ENCODE results near the gene UBE2G2.

Gene UBE2G2

DNA sequence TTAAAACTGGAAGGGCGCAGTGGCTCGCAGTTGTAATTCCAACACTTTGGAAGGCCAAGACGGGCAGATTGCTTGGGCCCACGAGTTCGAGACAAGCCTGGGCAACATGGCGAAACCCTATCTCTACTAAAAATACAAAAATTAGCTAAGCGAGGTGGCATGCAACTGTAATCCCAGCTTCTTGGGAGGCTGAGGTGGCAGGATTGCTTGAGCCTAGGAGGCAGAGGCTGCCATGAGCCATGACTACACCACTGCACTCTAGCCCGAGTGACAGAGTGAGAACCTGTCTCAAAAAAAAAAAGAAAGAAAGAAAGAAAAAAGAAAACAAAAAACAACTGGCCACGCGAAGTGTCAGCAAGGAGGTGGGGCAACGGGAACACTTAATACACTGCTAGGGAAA lies 6.3 kb downstream of the UBE2G2 start:
- in situ Hi-C loops (cut with MboI; ENCODE audit: low pct_unique_long_range_greater_than_20kb, low sequenced_read_pairs): no loop called here
- DNase-seq: no peak

DNA sequence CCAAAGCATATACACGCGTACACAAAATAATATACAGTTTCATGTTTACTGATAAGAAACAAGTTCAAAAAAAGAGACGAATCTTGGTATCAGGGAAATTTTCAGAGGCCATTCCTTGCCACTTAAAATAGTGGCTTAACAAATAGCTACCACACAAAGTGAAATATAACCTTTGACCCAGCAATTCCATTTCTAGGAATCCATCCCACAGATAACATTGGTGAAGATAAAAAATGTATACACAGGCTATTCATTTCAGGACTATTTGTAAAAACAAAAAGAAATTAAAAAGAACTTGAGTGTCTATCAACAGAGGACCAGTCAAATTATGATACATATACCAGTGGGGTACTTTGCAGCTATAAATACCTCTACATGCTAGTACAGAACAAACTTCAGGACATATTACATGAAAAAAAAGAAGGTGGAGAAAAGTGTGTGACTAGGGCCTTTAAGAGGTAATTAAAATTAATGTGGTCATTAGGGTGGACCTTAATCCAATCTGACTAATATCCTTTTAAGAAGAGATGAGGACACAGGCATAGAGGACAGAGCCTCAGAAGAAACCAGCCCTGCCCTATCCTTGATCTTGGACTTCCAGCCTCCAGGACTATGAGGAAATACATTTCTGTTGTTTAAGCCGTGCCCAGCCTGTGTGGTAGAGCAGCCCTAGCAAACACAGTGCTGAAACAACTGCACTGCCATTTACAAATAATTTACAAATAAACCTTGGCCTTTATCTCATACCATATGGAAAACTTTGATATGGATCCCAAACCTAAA lies 7.8 kb downstream of the UBE2G2 start:
- in situ Hi-C loops (cut with MboI; ENCODE audit: low pct_unique_long_range_greater_than_20kb, low sequenced_read_pairs): no loop called here
- no peak for DNase-seq

DNA sequence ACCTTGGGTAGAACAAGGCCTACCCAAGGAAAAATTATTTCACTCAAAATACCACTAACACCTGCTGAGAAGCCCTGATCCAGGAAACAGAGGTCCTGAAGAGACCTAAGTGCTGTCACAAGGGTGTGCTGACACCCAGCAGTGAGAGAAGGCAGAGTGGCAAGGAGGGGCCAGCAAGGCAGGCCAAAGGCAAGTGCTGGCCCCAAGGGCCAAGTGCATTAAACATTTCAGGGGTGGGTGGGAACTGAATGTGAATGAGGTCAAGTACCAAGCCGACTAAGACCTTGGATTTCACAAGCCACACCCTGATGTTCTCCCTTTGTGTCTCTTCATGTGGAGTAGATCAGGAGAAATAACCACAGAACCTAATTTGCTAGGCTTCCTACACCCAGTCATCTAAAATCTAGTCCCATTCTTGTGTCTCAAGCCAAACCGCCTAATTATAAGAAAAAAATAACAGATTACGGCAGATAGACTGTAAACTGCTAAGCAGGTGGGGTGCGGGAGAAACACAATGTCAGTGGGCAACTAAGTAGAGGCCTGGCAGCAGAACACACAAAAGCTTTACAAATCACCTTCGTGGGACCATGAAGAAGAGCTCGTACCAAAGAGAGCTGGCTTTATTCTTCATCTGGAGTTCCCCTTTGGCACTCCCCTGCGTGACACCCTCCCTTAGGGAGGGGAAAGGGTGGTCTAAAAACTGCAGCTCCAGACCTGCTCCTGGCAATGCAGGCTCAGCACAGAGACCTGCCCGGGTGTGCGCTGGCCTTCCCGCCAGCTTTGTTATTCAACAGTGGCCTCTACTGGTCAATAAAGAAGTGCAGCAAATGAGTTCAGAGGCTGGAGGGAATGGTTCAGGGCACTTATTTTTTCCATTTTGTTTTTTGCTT lies 8.7 kb downstream of the UBE2G2 start:
- in situ Hi-C loops (cut with MboI; ENCODE audit: low pct_unique_long_range_greater_than_20kb, low sequenced_read_pairs): no loop called here
- DNase-seq: peak; percentile 77

DNA sequence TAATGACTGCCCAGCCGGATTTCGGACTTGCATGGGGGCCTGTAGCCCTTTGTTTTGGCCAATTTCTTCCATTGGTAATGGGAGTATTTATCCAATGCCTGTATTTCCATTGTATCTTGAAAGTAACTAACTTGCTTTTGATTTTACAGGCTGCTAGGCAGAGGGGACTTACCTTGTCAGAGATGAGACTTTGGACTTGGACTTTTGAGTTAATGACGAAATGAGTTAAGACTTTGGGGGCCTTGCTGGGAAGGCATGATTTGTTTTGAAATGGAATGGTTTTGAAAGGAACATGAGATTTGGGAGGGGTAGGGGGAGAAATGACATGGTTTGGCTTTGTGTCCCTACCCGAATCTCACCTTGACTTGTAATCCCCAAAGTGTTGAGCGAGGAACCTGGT lies 9.6 kb downstream of the UBE2G2 start:
- DNase-seq: no peak
- in situ Hi-C loops (cut with MboI; ENCODE audit: low pct_unique_long_range_greater_than_20kb, low sequenced_read_pairs): no loop called here

DNA sequence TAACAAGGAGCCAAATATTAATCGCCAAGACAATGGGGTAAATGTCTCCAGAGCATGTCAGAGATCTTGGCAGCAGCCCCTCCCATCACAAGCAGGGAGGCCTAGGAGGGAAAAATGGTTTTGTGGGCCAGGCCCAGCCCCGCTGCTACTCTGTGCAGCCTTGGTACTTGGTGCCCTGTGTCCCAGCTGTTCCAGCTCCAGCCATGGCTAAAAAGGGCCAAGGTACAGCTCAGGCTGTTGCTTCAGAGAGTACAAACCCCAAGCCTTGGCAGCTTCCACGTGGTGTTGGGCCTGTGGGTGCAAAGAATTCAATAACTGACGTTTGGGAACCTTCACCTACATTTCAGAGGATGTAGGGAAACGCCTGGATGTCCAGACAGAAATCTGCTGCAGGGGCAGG lies 10.4 kb downstream of the UBE2G2 start:
- in situ Hi-C loops (cut with MboI; ENCODE audit: low pct_unique_long_range_greater_than_20kb, low sequenced_read_pairs): no loop called here
- no peak for DNase-seq

DNA sequence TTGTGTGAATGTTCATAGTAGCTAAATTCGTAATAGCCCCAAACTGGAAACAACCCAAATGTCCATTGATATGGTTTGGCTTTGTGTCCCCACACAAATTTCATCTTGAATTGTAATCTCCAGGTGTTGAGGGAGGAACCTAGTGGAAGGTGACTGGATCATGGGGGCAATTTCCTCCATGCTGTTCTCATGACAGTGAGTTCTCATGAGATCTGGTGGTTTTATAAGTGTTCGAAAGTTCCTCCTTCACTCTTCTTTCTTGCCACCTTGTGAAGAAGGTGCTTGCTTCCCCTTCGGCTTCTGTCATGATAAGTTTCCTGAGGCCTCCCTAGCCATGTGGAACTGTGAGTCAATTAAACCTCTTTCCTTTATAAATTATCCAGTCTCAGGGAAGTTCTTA lies 11.3 kb downstream of the UBE2G2 start:
- no peak for DNase-seq
- in situ Hi-C loops (cut with MboI; ENCODE audit: low pct_unique_long_range_greater_than_20kb, low sequenced_read_pairs): no loop called here

DNA sequence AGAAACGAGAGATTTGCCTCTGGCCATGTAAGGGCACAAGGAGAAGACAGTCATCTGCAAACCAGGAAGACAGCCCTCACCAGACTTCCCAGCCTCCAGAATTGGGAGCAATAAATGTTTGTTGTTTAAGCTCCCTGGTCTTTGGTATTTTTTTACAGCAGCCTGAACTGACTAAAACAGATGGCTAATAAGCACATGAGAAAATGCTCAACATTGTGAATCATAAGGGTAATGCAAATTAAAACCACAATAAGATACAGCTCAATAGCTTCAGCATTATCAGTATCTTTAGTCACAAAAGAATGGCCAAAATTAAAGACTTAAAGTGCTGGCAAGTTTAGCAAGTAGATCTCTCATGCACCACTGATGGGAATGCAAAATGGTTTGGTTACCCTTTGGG lies 11.7 kb downstream of the UBE2G2 start:
- DNase-seq: no peak
- in situ Hi-C loops (cut with MboI; ENCODE audit: low pct_unique_long_range_greater_than_20kb, low sequenced_read_pairs): no loop called here

DNA sequence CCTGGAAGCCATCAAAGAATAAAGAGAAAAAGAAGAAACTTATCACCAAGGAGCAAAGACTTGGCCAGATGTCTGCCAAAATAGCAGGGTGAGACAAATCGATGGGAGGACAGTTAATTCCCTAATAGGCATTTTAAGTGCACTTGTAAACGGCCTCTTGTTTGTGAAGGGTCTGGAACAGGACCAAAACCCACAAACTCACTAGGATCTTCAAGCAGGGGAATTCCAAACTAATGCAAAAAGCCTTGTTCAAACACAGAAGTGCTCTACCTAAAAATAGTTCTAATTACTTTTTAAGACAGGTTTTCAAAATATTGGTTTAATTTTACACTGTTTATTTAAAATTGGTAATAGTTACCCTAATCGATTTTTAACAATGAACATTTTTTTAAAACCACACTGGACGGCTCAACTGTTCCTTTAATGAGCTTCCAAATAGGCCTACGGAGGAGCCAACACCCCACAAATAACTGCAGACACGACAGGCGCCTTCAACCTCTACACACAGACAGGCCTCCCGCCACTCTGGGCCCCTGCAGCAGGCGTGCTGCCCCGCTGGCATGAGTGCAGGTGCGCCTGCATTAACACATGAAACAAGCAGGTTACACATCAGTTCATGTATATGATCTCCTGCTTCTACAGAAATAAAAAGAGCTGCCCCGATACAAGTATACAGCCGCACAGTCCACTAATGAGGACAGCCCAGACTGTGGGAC lies 15.8 kb downstream of the UBE2G2 start:
- in situ Hi-C loops (cut with MboI; ENCODE audit: low pct_unique_long_range_greater_than_20kb, low sequenced_read_pairs): no loop called here
- DNase-seq: no peak

DNA sequence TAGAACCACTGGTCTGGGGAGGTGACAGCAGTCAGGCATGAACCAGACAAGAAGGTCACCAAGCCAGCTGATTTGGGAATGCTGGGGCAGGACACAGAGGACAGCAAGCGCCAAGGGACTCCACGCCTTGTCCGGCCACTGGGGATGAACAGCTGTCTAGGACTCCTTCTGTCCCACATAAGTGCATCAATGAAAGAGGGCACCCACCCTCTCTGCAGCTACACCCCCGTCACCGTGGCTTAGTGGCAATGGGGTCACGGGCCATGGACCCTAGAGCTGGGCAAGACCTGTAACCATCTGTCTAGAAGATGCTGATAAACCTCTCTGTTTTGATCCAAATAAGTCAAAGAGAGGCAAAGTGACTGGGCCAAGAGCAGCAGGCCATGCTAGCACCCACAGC lies 16.8 kb downstream of the UBE2G2 start:
- in situ Hi-C loops (cut with MboI; ENCODE audit: low pct_unique_long_range_greater_than_20kb, low sequenced_read_pairs): no loop called here
- no peak for DNase-seq

DNA sequence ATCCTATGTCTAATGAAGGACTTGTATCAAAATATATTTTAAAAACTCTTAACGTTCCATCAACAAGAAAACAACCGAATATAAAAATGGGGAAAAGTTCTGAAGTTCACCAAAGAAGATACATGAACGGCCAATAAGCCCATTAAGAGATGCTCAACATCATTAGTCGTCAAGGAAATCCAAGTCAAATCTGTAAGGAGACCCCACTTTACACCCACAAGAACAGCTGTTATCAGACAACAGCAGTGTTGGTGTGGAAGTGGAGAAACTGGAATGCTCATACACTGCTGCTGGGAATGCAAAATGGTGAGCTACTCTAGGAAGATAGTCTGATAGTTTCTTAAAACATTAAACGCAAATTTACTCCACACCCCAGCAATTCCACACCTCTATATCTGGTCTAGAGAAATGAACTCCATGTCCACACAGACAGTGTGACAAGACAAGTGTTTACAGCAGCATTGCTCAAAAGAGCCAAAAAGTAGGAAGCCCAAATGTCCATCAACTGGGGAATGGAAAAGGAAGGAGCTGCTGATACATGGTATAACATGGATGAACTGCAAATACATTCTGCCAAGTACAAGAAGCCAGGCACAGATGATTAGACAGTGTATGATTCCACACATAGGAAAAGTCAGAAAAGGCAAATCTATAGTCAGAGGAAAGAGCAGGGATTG lies 18.5 kb downstream of the UBE2G2 start:
- in situ Hi-C loops (cut with MboI; ENCODE audit: low pct_unique_long_range_greater_than_20kb, low sequenced_read_pairs): no loop called here
- DNase-seq: no peak

DNA sequence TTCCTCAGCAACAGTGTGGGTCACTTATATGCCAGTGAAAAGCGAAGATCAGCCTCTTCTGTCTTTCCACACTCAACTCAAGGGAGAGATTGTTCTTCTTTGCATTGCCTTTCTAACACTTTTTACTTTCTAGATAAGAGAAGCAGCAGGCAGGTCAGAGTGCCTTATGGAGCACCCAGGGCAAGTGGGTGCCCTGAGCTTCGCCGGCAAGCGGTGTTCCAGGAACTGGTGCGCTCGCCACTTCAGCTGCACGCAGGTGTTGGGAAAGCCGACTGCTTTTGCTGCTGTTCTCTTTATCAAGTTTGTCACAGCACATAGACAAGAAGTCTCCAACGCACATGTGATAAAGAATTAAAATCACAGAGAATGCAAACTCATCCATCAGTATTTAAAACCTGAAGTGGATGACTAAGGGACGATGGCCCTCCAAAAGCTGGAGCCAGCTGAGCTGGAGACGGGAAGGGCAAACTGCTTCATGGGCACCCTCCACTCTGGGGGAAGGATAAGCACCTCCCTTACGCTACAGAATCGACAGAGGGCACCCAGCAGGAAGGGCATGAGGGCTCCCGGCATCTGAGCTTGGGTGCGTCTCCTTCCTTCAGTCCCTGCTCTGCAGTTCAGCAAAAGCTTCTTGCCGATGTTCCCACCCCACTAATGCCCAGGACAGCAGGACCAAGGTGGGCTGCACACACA lies 20.7 kb downstream of the UBE2G2 start:
- in situ Hi-C loops (cut with MboI; ENCODE audit: low pct_unique_long_range_greater_than_20kb, low sequenced_read_pairs): no loop called here
- no peak for DNase-seq

DNA sequence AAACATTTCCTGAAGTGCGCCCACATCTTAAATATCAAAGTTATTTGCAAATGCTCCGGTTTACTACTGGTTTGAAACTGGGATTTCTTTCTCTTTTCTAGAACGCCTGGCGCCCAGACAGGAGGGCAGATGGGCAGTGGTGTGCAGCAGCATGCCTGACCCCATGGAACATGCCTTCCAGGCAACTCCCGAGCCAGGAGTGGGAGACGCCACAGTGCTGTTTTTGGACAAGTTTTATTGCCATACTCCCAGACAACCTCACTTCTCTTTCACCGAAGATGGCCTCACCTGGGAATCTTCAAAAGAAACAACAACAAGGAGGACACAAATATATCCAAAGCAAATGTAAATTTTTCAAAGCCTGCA lies 21.5 kb downstream of the UBE2G2 start:
- in situ Hi-C loops (cut with MboI; ENCODE audit: low pct_unique_long_range_greater_than_20kb, low sequenced_read_pairs): no loop called here

DNA sequence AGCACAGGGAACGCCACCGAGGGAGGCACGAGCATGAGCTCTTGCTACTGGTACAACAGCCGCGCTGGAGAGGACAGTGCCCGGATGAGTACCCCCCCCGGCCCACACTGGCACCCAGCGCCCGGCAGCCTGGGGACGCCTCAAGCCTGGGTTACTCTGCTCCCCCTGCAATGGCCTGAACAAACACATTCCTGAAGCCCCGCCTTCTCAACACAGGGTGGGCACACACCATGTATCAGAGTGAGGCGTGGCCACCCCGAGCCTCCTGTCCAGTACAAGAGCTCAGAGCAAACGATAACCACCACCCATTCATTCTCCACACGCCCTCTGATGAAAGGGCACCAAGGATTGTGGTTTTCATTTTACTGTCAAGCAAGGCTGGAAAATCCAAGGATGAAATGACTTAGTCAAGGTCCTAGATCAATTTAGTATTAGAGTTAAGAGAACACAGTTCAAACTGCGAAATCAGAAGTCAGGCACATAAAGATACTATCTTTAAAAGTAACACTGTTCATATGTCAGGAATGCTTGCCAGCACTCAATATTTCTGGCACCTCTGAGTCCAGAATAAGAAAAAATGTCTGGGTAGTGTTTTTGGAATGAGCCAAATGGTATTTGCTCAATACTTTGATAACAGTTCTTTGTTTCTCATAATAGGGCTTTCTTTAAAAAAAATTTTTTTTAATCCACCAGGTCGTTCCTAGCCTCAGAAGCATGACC lies 22.0 kb downstream of the UBE2G2 start:
- in situ Hi-C loops (cut with MboI; ENCODE audit: low pct_unique_long_range_greater_than_20kb, low sequenced_read_pairs): loop anchor here (10.0 kb wide), 1 partner anchor 355 kb away; no protein-coding TSS in a partner anchor
- no peak for DNase-seq

More for the DNA sequence above, 21.5 kb downstream of the UBE2G2 start:
- DNase-seq: no peak

DNA sequence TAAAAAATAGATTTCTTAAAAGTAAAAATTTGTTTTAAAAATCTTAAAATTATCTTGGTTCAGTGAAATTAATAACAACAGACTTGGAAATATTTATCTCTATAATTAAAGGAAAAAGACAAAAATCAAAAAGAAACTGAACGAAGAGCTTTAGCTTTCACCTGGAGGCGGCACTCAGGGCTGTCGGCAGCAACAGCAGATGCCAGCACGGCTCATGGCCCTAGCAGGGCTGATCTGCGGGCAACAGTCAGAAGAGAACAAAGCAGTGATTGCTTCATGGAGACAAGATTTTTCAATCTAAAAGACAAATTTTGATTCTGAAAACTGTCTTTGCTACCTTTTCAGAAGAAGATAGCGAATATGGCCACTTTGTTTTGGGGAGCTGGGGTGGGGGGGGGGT lies 22.6 kb downstream of the UBE2G2 start:
- in situ Hi-C loops (cut with MboI; ENCODE audit: low pct_unique_long_range_greater_than_20kb, low sequenced_read_pairs): loop anchor here (10.0 kb wide), 1 partner anchor 356 kb away; no protein-coding TSS in a partner anchor
- DNase-seq: no peak

DNA sequence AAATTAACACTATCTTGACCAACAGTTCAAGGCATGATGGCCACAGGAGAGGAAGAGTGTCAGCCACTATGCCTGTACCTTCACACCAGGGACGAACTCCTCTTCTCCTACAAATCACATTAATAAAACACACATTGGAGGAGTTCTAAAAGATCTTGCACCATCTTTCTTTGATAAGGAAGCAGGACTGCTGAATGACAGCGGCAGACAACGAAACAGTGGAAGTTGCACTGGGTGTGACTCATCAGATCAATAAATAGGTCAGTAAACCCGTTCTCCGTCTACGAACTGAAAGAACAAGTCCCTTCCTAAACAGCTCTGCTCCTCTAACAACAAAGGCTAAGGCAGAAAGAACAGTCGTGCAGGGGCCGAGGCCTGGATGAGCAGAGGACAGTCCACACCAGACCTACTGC lies 23.1 kb downstream of the UBE2G2 start:
- DNase-seq: no peak
- in situ Hi-C loops (cut with MboI; ENCODE audit: low pct_unique_long_range_greater_than_20kb, low sequenced_read_pairs): loop anchor here (10.0 kb wide), 1 partner anchor 356 kb away; no protein-coding TSS in a partner anchor

DNA sequence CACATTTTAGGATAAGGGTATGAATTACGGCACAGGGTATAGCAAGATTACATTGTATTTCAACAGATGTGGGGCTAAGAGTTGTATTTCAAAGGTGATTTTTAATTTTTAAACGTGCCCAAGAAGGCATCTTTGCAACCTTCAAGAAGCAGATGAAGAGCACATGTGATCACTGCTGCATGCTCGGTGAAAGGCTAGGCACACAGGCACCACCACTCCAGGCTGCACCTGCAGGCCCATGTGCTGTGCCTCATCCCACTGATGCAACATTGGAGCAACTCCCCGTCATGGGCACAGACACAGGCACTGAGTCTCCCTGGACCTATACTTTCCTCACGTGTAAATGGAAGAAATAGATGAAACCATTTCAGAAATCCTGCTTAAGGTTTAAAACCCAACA lies 23.5 kb downstream of the UBE2G2 start:
- DNase-seq: no peak
- in situ Hi-C loops (cut with MboI; ENCODE audit: low pct_unique_long_range_greater_than_20kb, low sequenced_read_pairs): loop anchor here (10.0 kb wide), 1 partner anchor 357 kb away; no protein-coding TSS in a partner anchor

DNA sequence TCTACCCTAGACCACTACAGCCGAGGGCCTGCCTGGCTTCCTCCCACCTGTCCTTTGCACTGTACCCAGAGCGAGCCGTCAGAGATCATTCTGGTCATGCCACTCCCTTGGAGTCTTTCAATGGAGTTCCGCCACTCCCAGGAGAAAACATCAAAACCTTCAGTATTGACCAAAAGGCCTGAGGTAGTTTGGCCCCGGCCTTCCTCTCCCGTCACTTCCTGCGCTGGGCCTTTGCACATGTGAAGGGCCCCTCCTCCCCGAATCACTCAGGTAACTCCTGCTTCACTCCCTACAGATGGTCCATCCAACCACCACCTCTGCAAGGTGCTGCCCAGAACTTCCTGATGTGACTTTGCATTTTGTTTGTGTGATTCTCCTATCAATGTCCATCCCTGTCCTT lies 26.6 kb downstream of the UBE2G2 start:
- in situ Hi-C loops (cut with MboI; ENCODE audit: low pct_unique_long_range_greater_than_20kb, low sequenced_read_pairs): loop anchor here (10.0 kb wide), 1 partner anchor 360 kb away; no protein-coding TSS in a partner anchor
- DNase-seq: no peak
